GM18511 (cell line): Measurements from ENCODE around the gene NIN.

Experiments
- ATAC-seq: cut with Tn5 transposase; IDR thresholded peaks from one replicate; pipeline ENCODE4 v1.9.1; 2021; ENCODE audit warnings: mild to moderate bottlenecking, moderate library complexity; ENCODE audit not compliant: unreplicated experiment

The NIN gene

DNA sequence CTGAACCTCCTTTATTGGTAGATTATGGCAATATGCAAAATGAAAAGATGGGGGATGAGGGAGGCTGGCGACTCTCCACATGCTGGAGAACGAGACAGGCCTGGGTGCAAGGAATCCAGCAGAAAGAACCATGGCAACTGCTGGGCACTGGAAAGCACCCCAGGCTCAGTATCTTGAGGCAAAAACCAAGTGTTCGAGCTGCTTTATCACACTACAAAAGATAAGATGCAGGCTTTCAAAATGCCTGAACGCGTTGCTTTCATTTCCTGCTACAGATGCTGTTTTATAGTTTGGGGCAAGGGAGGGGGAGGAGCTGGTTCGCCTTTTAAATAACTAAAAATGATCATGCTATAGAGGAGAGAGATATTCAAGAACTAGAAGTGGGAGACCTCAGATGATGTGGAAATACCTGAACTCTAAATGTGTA is 38.9 kb downstream of the NIN start:
- no peak for ATAC-seq

GRCh38 chr14:50791201-50791600 is 39.8 kb downstream of the NIN start:
- ATAC-seq, result peak; percentile 34

DNA sequence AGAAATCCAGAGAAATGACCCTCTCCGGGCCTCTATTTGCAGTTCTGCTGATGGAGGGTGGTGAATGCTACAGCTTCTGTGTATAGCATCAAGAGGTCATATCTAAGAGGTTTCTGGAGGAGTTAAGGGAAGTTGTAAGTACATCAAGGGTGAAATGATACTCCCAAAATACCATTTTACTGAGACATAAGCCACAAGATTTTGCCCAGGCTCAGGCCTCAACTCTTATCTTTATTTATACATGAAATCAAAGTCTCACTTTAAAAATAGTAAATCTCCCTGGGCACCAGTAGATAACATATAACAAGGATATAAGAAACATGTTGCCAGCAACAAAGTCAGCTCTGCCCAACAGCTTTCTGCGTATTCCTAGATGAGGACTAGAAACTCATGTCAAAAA is 40.4 kb downstream of the NIN start:
- no peak for ATAC-seq

GRCh38 chr14:50786751-50787464 is 44.1 kb downstream of the NIN start:
- no peak for ATAC-seq

DNA sequence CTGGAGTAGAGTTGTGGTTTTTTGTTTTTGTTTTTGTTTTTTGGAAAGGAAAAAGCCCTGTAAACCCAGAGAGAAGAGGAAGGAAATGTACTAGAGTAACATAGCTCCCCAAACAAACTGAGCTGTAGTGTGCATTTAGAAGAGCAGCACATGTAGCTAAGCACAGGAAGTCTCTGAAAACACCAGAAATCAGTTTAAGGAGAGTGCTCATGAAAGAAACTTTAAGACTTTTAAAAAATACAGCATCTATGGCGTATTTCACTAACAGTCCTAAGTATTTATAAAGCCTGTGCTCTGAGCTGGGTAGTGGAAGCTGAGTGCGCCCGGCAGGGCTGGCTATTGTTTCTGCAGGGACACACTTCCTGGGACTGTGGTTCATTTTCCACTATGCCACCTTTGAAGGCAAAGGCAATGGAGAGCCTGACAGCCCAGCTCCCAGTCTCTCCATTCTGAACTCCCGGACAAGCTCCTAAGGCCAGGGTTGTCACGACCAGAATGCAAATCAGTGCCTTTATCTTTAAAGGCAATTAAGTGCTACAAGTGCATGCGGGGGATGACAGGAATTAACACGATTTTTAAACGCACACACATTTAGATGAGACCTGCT is 45.4 kb downstream of the NIN start:
- ATAC-seq, result no peak

- no peak for ATAC-seq
Measured at GRCh38 chr14:50784683-50785456, 46.1 kb downstream of the NIN start.

- no peak for ATAC-seq
Measured at GRCh38 chr14:50783563-50783962, 47.4 kb downstream of the NIN start.

DNA sequence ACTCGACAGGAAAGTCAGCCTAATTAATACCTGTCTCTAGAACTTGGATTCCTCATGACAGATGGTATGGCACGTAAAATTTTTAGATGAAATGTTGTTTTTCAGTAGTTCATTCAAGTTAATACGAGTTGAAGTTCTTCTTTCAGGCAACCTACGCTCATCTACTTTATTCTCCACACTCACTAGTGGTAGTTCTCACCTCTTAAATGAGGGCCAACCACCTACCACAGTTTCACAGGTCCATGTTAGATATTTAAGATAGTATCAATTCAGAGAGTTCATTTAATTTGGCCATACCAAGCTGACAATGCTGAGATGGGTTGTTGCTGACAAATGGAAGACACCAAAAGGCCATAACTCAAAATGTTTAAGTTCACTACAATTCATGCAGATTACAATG is 50.6 kb downstream of the NIN start:
- ATAC-seq, result no peak

GRCh38 chr14:50778721-50779483 is 52.1 kb downstream of the NIN start:
- no peak for ATAC-seq

- ATAC-seq, result no peak
Measured at GRCh38 chr14:50776522-50776921, 54.4 kb downstream of the NIN start.

- no peak for ATAC-seq
Measured at GRCh38 chr14:50775357-50775756, 55.6 kb downstream of the NIN start.

GRCh38 chr14:50774542-50775267 is 56.3 kb downstream of the NIN start:
- no peak for ATAC-seq

DNA sequence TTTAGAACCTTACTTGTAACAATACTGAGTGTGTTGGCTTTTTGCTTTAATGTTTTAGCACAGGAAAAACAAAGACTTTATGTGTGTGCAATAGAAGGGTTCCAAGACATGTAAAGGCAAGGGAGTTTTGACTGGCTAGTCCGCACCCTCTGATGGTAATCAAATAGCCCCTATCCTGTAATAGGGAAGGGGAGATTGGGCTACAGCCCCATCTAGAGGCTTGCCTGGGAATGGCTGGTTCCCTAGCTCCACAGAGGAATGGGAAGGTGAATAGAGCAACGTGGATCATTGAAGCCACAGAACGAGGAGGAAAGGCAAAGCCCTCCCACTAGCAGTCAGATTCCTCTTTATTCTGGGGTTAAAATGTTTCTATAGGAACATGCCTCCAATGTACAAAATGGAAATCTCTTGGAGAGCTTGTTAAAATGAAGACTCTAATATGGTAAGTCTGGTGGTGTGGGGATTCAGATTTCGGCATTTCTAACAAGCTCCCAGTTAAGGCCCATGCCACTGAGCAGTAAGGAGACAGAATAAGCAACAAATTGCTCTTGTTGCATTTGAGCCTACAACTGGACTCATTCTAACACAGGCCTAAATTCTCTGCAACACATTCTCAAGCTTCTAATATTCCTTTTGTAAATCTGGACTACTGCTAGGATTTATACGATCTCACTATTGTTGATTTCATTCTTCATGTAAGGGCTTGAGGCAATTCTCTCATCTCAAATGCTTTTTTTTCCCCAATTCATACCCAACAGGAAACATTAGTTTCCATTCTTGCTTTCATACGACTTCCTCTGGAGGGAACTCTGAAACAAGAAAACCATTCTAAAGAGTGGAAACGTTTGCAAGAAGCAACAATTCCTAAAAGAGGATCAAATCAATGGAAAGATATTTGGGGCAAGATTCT is 57.1 kb downstream of the NIN start:
- no peak for ATAC-seq

DNA sequence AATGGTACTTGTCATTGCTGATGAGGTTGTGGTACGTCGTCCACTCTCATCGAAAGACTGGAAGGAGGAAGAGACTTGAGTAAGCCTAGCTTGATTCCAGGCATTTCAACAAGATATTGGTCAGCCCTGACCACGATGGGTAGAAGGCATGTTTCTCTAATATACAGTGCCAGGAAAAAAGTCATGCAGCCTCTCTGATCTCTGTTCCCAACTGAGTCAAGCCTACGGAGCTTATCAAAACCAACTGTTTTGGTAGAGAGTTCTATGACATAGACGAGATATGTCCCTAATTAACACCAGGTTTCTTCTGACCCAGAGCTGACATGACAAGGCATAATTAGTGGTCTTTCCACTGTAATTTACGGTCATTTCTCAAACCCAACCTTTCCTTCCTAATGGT is 58.5 kb downstream of the NIN start:
- ATAC-seq, result no peak

GRCh38 chr14:50770586-50770985 is 60.4 kb downstream of the NIN start:
- no peak for ATAC-seq

- ATAC-seq, result no peak
Measured at GRCh38 chr14:50769863-50770500, 61.0 kb downstream of the NIN start.

GRCh38 chr14:50768680-50769079 is 62.3 kb downstream of the NIN start:
- no peak for ATAC-seq

DNA sequence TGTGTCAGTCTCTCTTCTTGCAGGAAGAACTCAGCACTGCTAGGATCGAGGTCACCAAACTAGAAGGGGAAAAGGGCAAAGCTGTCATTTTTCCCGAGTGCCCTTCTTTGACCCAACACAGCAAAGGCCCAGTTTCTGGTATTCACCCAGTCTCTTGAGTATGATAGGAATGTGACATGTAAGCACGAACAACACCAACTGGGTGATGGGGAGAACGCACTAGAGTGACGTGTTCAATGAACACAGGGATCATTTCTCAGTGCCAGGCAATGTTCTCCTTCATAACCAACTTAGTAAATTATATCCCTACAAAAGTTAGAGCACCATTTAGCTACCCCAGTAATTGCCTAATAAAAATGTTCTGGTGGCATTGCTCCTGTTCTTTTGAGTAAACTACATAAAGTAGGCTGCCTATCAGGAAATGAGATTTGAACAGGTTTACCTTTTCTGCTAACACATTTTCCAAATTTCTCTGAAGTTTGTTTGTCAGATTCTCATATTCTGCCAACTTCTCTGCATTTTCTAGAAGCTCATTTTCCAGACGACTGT is 64.5 kb downstream of the NIN start:
- no peak for ATAC-seq
